B cell (primary cell): ENCODE data around the gene LRRC14B. TPM values are rescaled to one million over a fixed set of nuclear protein-coding genes. Genes with fewer than 3 reads are reported as not detected.
"Not testable (repeated sequence)": the region's sequence is repeated elsewhere in the genome, so short reads cannot be mapped to it uniquely, and the experiment has no call there.

Experiments
- ATAC-seq: fragments of 200-7000 bp; cut with Tn5 transposase; one replicate; pipeline ENCODE4 v1.10.0; 2021; ENCODE audit warnings: low read depth, mild to moderate bottlenecking, moderate number of reproducible peaks, moderate library complexity
- CTCF ChIA-PET: fragments of 350-600 bp; sonication (Branson Sonifier 250); formaldehyde crosslinking; loops from one replicate; lab custom pipeline; 2021; ENCODE audit warnings: antibody characterized with exemption, inconsistent platforms; lab: Charles Lee
- POLR2A ChIA-PET: fragments of 350-600 bp; sonication (Branson Sonifier 250); formaldehyde crosslinking; loops from one replicate; lab custom pipeline; 2021; ENCODE audit warnings: antibody characterized with exemption; lab: Charles Lee
- DNase-seq: peaks from one replicate; pipeline ENCODE4 v3.0.0; 2013
- H2AFZ ChIP-seq: 2 replicates; pipeline ENCODE4 v1.6.1; 2012; ENCODE audit warnings: mild to moderate bottlenecking, low read depth, low read length; ENCODE audit not compliant: insufficient read depth, poor library complexity, severe bottlenecking
- H3K27ac ChIP-seq, 2 donors: 1 replicate in 1 of 2; 2 replicates in 1 of 2; pipeline ENCODE4 v1.5.1; 2012 to 2013; ENCODE audit warnings: low read length in 2 of 2, mild to moderate bottlenecking in 2 of 2, moderate library complexity in 1 of 2
- H3K27me3 ChIP-seq, 4 experiments: fragments of 200-600 bp in 1 of 4; sonication (generic) in 1 of 4; replicated peaks in 1 of 4; 1 replicate in 2 of 4; 2 replicates in 2 of 4; pipeline versions ENCODE4 v1.6.1 to v1.7.0; 2013 to 2016; ENCODE audit warnings: low read length in 3 of 4, mild to moderate bottlenecking in 2 of 4, mixed read lengths in 1 of 4, moderate library complexity in 1 of 4; ENCODE audit not compliant: insufficient read depth in 4 of 4, control insufficient read depth in 3 of 4; ENCODE audit errors: control extremely low read depth in 1 of 4
- H3K36me3 ChIP-seq, 2 experiments: replicated peaks in 1 of 2; 1 replicate in 1 of 2; 2 replicates in 1 of 2; pipeline versions ENCODE4 v1.6.1 to v1.7.1; 2013; ENCODE audit warnings: low read length in 1 of 2; ENCODE audit not compliant: insufficient read depth in 2 of 2, control insufficient read depth in 1 of 2; ENCODE audit errors: control extremely low read depth in 1 of 2, extremely low read depth in 1 of 2
- H3K4me1 ChIP-seq, 2 donors: fragments of 200-600 bp in 1 of 2; sonication (generic) in 1 of 2; 1 replicate in 1 of 2; 2 replicates in 1 of 2; pipeline versions ENCODE4 v1.5.1 to v1.6.1; 2013 to 2017; ENCODE audit warnings: low read length in 2 of 2; ENCODE audit not compliant: control insufficient read depth in 2 of 2, insufficient read depth in 2 of 2
- H3K4me2 ChIP-seq: replicated peaks from 2 replicates; pipeline ENCODE3; 2012; ENCODE audit warnings: mild to moderate bottlenecking, low read depth, low read length; ENCODE audit not compliant: poor library complexity, severe bottlenecking
- H3K4me3 ChIP-seq, 5 experiments: fragments of 200-600 bp in 1 of 5; sonication (generic) in 1 of 5; 1 replicate in 3 of 5; 2 replicates in 2 of 5; pipeline versions ENCODE4 v1.5.1 to v1.7.0; 2011 to 2016; ENCODE audit warnings: low read length in 4 of 5, mild to moderate bottlenecking in 4 of 5, low read depth in 2 of 5, control low read depth in 1 of 5, moderate library complexity in 1 of 5; ENCODE audit not compliant: insufficient read depth in 1 of 5; ENCODE audit errors: control extremely low read depth in 1 of 5, extremely low read depth in 1 of 5
- H3K79me2 ChIP-seq: fragments of 200-600 bp; sonication (generic); one replicate; pipeline ENCODE4 v1.6.0; 2016; ENCODE audit warnings: low read length; ENCODE audit not compliant: control insufficient read depth, insufficient read depth
- H3K9ac ChIP-seq: fragments of 200-600 bp; sonication (generic); 2 replicates; pipeline ENCODE4 v1.6.1; 2017; ENCODE audit warnings: mild to moderate bottlenecking, low read length, moderate library complexity
- H3K9me3 ChIP-seq, 3 donors: one replicate each; pipeline versions ENCODE4 v1.6.1 to v1.7.1; 2013; ENCODE audit warnings: low read length in 2 of 3; ENCODE audit not compliant: control insufficient read depth in 2 of 3, insufficient read depth in 1 of 3; ENCODE audit errors: control extremely low read depth in 1 of 3
- H4K20me1 ChIP-seq: 2 replicates; pipeline ENCODE4 v1.6.0; 2012; ENCODE audit warnings: mild to moderate bottlenecking, low read length; ENCODE audit not compliant: insufficient read depth, control insufficient read depth, poor library complexity, severe bottlenecking
- H3K27ac Mint-ChIP-seq: one replicate; pipeline ENCODE4 v1.8.0; 2021; ENCODE audit warnings: mixed read lengths
- H3K27me3 Mint-ChIP-seq: one replicate; pipeline ENCODE4 v1.8.0; 2021; ENCODE audit warnings: mixed read lengths
- H3K4me1 Mint-ChIP-seq: one replicate; pipeline ENCODE4 v1.8.0; 2021; ENCODE audit warnings: mixed read lengths
- H3K4me3 Mint-ChIP-seq: one replicate; pipeline ENCODE4 v1.8.0; 2021; ENCODE audit warnings: mixed read lengths
- H3K9me3 Mint-ChIP-seq: one replicate; pipeline ENCODE4 v1.8.0; 2022; ENCODE audit warnings: mixed read lengths; ENCODE audit not compliant: insufficient read depth
- EZH2 ChIP-seq: IDR thresholded peaks from 2 replicates; pipeline ENCODE4 v1.6.1; 2012; ENCODE audit warnings: borderline replicate concordance, low read depth, mild to moderate bottlenecking, moderate library complexity, low read length; ENCODE audit not compliant: insufficient read depth, poor library complexity, severe bottlenecking
- WGBS: methylation state at CpG from one replicate; pipeline ENCODE4 v1.1.5; 2013; ENCODE audit warnings: missing lambda C conversion rate; ENCODE audit not compliant: insufficient coverage; 5-methylcytosine and 5-hydroxymethylcytosine counted together
- intact Hi-C: fragments of 100-400 bp; cut with micrococcal nuclease; formaldehyde crosslinking; loops from one replicate; pipeline ENCODE4 v1.10.0; 2022
- polyA plus RNA-seq: library from polyadenylated mRNA; depleted of rRNA; stranded (reverse); fragments of >200 nt; gene quantifications from 2 replicates; pipeline ENCODE4 v1.2.3, GENCODE V29; 2012
- total RNA-seq, 2 donors: library from RNA; stranded (reverse); fragments of 120-200 nt in 1 of 2; gene quantifications; 1 replicate in 1 of 2; 2 replicates in 1 of 2; pipeline versions ENCODE4 v1.2.3 to v1.2.4, GENCODE V29; 2013 to 2022
- TF ChIP-seq, protein P1 (sequence below): fragments of 200-600 bp; IDR thresholded peaks from one replicate; pipeline ENCODE4 v1.8.0; 2022; ENCODE audit warnings: antibody characterized with exemption, mild to moderate bottlenecking

Gene LRRC14B
- total and polyA plus RNA-seq, 2 donors (not counting 1 experiment from before 2014, with no cell fraction given): 0.06 TPM; not detected in 1

DNA sequence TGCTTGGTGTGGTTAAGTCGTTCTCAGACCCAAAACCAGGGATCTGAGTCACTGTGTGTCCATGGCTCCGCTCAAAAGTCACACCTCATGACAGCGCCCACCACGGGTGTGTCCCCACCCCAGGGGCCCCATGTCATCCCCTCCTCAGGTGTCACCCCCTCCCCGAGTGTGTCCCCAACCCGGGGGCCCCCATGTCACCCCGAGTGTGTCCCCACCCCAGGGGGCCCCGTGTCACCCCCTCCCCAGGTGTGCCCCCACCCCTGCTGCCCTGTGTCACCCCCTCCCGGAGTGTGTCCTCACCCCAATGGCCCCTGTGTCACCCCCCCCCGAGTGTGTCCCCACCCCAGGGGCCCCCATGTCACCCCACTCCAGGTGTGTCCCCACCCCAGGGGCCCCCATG is 5.1 kb downstream of the LRRC14B start:
- POLR2A ChIA-PET: no interaction called here
- peak; percentile 10 for ATAC-seq
- H3K9me3 Mint-ChIP-seq: no peaks in the 10 kb centered on the region

DNA sequence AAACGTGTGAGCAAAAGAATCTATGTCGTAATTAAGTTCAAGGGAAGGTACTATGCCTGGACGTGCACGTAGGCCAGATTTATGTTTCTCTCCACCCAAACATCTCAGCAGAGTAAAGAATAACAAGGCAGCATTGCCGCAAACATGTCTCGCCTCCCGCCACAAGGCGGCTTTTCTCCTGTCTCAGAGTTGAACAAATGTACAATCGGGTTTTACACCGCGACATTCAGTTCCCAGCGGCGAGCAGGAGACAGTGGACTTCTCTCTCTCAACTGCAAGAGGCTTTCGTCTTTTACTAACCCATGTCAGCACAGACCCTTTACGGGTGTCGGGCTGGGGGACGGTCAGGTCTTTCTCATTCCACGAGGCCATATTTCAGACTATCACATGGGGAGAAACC is 5.7 kb downstream of the LRRC14B start:
- H2AFZ ChIP-seq, H3K9me3 Mint-ChIP-seq, H3K4me1 ChIP-seq: not testable (repeated sequence)

More for the DNA sequence above, 5.1 kb downstream of the LRRC14B start:
- intact Hi-C loops: no loop called here
- CTCF ChIA-PET: no interaction called here
- Histone ChIP-seq H3K9ac (no peak overlapping the region), H3K27me3 (peaks cover 0 to 9% (median 0%) of the 10 kb centered on the region in 4 experiments), H2AFZ (no peak overlapping the region), H3K79me2 (no peaks in the 10 kb centered on the region), H4K20me1 (peaks cover 15% of the 10 kb centered on the region), H3K4me2 (no peak overlapping the region), H3K4me1 (peaks cover 2 to 12% of the 10 kb centered on the region in 2 donors), H3K36me3 (no peaks in the 10 kb centered on the region), H3K27ac (no peak overlapping the region), H3K9me3 (no peaks in the 10 kb centered on the region), H3K4me3 (no peak overlapping the region)
- TF ChIP-seq, protein P1, sequence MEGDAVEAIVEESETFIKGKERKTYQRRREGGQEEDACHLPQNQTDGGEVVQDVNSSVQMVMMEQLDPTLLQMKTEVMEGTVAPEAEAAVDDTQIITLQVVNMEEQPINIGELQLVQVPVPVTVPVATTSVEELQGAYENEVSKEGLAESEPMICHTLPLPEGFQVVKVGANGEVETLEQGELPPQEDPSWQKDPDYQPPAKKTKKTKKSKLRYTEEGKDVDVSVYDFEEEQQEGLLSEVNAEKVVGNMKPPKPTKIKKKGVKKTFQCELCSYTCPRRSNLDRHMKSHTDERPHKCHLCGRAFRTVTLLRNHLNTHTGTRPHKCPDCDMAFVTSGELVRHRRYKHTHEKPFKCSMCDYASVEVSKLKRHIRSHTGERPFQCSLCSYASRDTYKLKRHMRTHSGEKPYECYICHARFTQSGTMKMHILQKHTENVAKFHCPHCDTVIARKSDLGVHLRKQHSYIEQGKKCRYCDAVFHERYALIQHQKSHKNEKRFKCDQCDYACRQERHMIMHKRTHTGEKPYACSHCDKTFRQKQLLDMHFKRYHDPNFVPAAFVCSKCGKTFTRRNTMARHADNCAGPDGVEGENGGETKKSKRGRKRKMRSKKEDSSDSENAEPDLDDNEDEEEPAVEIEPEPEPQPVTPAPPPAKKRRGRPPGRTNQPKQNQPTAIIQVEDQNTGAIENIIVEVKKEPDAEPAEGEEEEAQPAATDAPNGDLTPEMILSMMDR: no peak
- TF ChIP-seq EZH2: no peak
- Mint-ChIP-seq H3K4me1 (peaks cover 13% of the 10 kb centered on the region), H3K27ac (no peak overlapping the region), H3K4me3 (no peak overlapping the region), H3K27me3 (peaks cover 7% of the 10 kb centered on the region)
- WGBS: 68% methylated on average over 4 of the region's 10 CpGs
- no peak for DNase-seq

More for the DNA sequence above, 5.7 kb downstream of the LRRC14B start:
- POLR2A ChIA-PET, H3K36me3 ChIP-seq, H3K27ac Mint-ChIP-seq, CTCF ChIA-PET, H3K27ac ChIP-seq, intact Hi-C loops, H3K79me2 ChIP-seq, H3K27me3 ChIP-seq, H3K27me3 Mint-ChIP-seq, H3K9me3 ChIP-seq, H3K4me3 Mint-ChIP-seq, DNase-seq, H3K4me2 ChIP-seq, H3K4me3 ChIP-seq, H3K9ac ChIP-seq, ATAC-seq: not testable (repeated sequence)
- H3K4me1 Mint-ChIP-seq: peaks cover 19% of the 10 kb centered on the region
- H4K20me1 ChIP-seq: peaks cover 15% of the 10 kb centered on the region
- WGBS: 77% methylated on average over 9 of the region's 18 CpGs
